Measurements from ENCODE around the gene PURB.

The PURB gene

GRCh38 chr7:44917465-44917864 is 32.1 kb upstream of the PURB start:
- Histone ChIP-seq H2BK12ac (ENCODE audit: low read length in 2 of 2) (no peak overlapping the region), H3K4me1 (ENCODE audit: control insufficient read depth, insufficient read depth, low read depth, low read length) (no peaks in the 10 kb centered on the region), H3K4me2 (ENCODE audit: low read length, poor library complexity, severe bottlenecking) (no peak overlapping the region), H3K9ac (ENCODE audit: low read length) (no peak overlapping the region), H3K27me3 (ENCODE audit: control insufficient read depth in 1 of 2, insufficient read depth in 1 of 2, low read length in 2 of 2) (no peaks in the 10 kb centered on the region), H2BK15ac (ENCODE audit: low read depth, poor library complexity, severe bottlenecking) (no peak overlapping the region), H3K23ac (ENCODE audit: low read length in 2 of 2) (no peak overlapping the region), H3K27ac (ENCODE audit: low read length, poor library complexity, severe bottlenecking) (no peak overlapping the region), H2BK120ac (ENCODE audit: low read depth, low read length) (no peak overlapping the region), H2AK5ac (ENCODE audit: low read length, severe bottlenecking) (no peak overlapping the region), H3K9me3 (ENCODE audit: control insufficient read depth, low read length) (no peaks in the 10 kb centered on the region), H4K91ac (ENCODE audit: low read length) (no peak overlapping the region), H3K14ac (ENCODE audit: low read length in 2 of 2) (no peak overlapping the region), H2BK5ac (ENCODE audit: low read depth, low read length, poor library complexity, severe bottlenecking) (no peak overlapping the region), H3K79me1 (replicated peaks; ENCODE audit: low read length, poor library complexity, severe bottlenecking) (no peaks in the 10 kb centered on the region), H4K8ac (ENCODE audit: low read length) (no peak overlapping the region), H2AFZ (ENCODE audit: low read depth, low read length) (no peak overlapping the region), H3K4ac (ENCODE audit: low read depth in 1 of 2, low read length in 2 of 2) (no peak overlapping the region), H3K36me3 (ENCODE audit: control insufficient read depth in 1 of 2, insufficient read depth in 2 of 2, low read depth in 1 of 2, low read length in 2 of 2) (no peaks in the 10 kb centered on the region), H3K18ac (ENCODE audit: low read depth in 1 of 2, low read length in 2 of 2) (no peak overlapping the region), H3K4me3 (ENCODE audit: insufficient read depth in 1 of 2, low read depth in 1 of 2, low read length in 2 of 2) (no peak overlapping the region)
- 90% methylated on average over 2 of the region's 2 CpGs for WGBS
- DNase-seq, result no peak

GRCh38 chr7:44914992-44915607 is 29.8 kb upstream of the PURB start:
- 85% methylated on average over 9 of the region's 10 CpGs for WGBS
- Histone ChIP-seq H3K4me1 (ENCODE audit: control insufficient read depth, insufficient read depth, low read depth, low read length) (no peaks in the 10 kb centered on the region), H3K9me3 (ENCODE audit: control insufficient read depth, low read length) (no peaks in the 10 kb centered on the region), H4K8ac (ENCODE audit: low read length) (no peak overlapping the region), H2BK15ac (ENCODE audit: low read depth, poor library complexity, severe bottlenecking) (no peak overlapping the region), H3K18ac (ENCODE audit: low read depth in 1 of 2, low read length in 2 of 2) (no peak overlapping the region), H3K14ac (ENCODE audit: low read length in 2 of 2) (no peak overlapping the region), H3K4ac (ENCODE audit: low read depth in 1 of 2, low read length in 2 of 2) (no peak overlapping the region), H3K4me3 (ENCODE audit: insufficient read depth in 1 of 2, low read depth in 1 of 2, low read length in 2 of 2) (no peak overlapping the region), H3K36me3 (ENCODE audit: control insufficient read depth in 1 of 2, insufficient read depth in 2 of 2, low read depth in 1 of 2, low read length in 2 of 2) (no peaks in the 10 kb centered on the region), H2AK5ac (ENCODE audit: low read length, severe bottlenecking) (no peak overlapping the region), H2BK5ac (ENCODE audit: low read depth, low read length, poor library complexity, severe bottlenecking) (no peak overlapping the region), H3K79me1 (replicated peaks; ENCODE audit: low read length, poor library complexity, severe bottlenecking) (no peaks in the 10 kb centered on the region), H4K91ac (ENCODE audit: low read length) (no peak overlapping the region), H3K27me3 (ENCODE audit: control insufficient read depth in 1 of 2, insufficient read depth in 1 of 2, low read length in 2 of 2) (no peaks in the 10 kb centered on the region), H3K9ac (ENCODE audit: low read length) (no peak overlapping the region), H3K27ac (ENCODE audit: low read length, poor library complexity, severe bottlenecking) (no peak overlapping the region), H3K23ac (ENCODE audit: low read length in 2 of 2) (no peak overlapping the region), H2BK12ac (ENCODE audit: low read length in 2 of 2) (no peak overlapping the region), H3K4me2 (ENCODE audit: low read length, poor library complexity, severe bottlenecking) (no peak overlapping the region), H2AFZ (ENCODE audit: low read depth, low read length) (no peak overlapping the region), H2BK120ac (ENCODE audit: low read depth, low read length) (no peak overlapping the region)
- peak; percentile 26 for DNase-seq

- no peaks in the 10 kb centered on the region for H3K36me3 ChIP-seq (ENCODE audit: control insufficient read depth in 1 of 2, insufficient read depth in 2 of 2, low read depth in 1 of 2, low read length in 2 of 2)
- H3K4ac ChIP-seq (ENCODE audit: low read depth in 1 of 2, low read length in 2 of 2), result no peak overlapping the region
- no peak overlapping the region for H3K4me2 ChIP-seq (ENCODE audit: low read length, poor library complexity, severe bottlenecking)
- no peak overlapping the region for H3K4me3 ChIP-seq (ENCODE audit: insufficient read depth in 1 of 2, low read depth in 1 of 2, low read length in 2 of 2)
- no peaks in the 10 kb centered on the region for H3K79me1 ChIP-seq (replicated peaks; ENCODE audit: low read length, poor library complexity, severe bottlenecking)
- H2AFZ ChIP-seq (ENCODE audit: low read depth, low read length), result no peak overlapping the region
- no peak for DNase-seq
- no peak overlapping the region for H3K23ac ChIP-seq (ENCODE audit: low read length in 2 of 2)
- no peak overlapping the region for H2AK5ac ChIP-seq (ENCODE audit: low read length, severe bottlenecking)
- H3K9me3 ChIP-seq (ENCODE audit: control insufficient read depth, low read length), result no peaks in the 10 kb centered on the region
- no peak overlapping the region for H3K18ac ChIP-seq (ENCODE audit: low read depth in 1 of 2, low read length in 2 of 2)
- no peak overlapping the region for H2BK15ac ChIP-seq (ENCODE audit: low read depth, poor library complexity, severe bottlenecking)
- H3K14ac ChIP-seq (ENCODE audit: low read length in 2 of 2), result no peak overlapping the region
- H3K4me1 ChIP-seq (ENCODE audit: control insufficient read depth, insufficient read depth, low read depth, low read length), result no peaks in the 10 kb centered on the region
- no peak overlapping the region for H3K27ac ChIP-seq (ENCODE audit: low read length, poor library complexity, severe bottlenecking)
- H3K9ac ChIP-seq (ENCODE audit: low read length), result no peak overlapping the region
- no peak overlapping the region for H4K91ac ChIP-seq (ENCODE audit: low read length)
- 60% methylated on average over 5 of the region's 7 CpGs for WGBS
- H2BK12ac ChIP-seq (ENCODE audit: low read length in 2 of 2), result no peak overlapping the region
- H2BK5ac ChIP-seq (ENCODE audit: low read depth, low read length, poor library complexity, severe bottlenecking), result no peak overlapping the region
- no peak overlapping the region for H4K8ac ChIP-seq (ENCODE audit: low read length)
- H2BK120ac ChIP-seq (ENCODE audit: low read depth, low read length), result no peak overlapping the region
- H3K27me3 ChIP-seq (ENCODE audit: control insufficient read depth in 1 of 2, insufficient read depth in 1 of 2, low read length in 2 of 2), result no peaks in the 10 kb centered on the region
Measured at GRCh38 chr7:44912775-44913347, 27.5 kb upstream of the PURB start.

GRCh38 chr7:44911911-44912310 is 26.6 kb upstream of the PURB start:
- Histone ChIP-seq H4K91ac (ENCODE audit: low read length) (no peak overlapping the region), H3K18ac (ENCODE audit: low read depth in 1 of 2, low read length in 2 of 2) (no peak overlapping the region), H2AK5ac (ENCODE audit: low read length, severe bottlenecking) (no peak overlapping the region), H3K9ac (ENCODE audit: low read length) (no peak overlapping the region), H3K4me3 (ENCODE audit: insufficient read depth in 1 of 2, low read depth in 1 of 2, low read length in 2 of 2) (no peak overlapping the region), H3K36me3 (ENCODE audit: control insufficient read depth in 1 of 2, insufficient read depth in 2 of 2, low read depth in 1 of 2, low read length in 2 of 2) (no peaks in the 10 kb centered on the region), H3K4me1 (ENCODE audit: control insufficient read depth, insufficient read depth, low read depth, low read length) (no peaks in the 10 kb centered on the region), H2BK15ac (ENCODE audit: low read depth, poor library complexity, severe bottlenecking) (no peak overlapping the region), H2BK120ac (ENCODE audit: low read depth, low read length) (no peak overlapping the region), H2AFZ (ENCODE audit: low read depth, low read length) (no peak overlapping the region), H3K27me3 (ENCODE audit: control insufficient read depth in 1 of 2, insufficient read depth in 1 of 2, low read length in 2 of 2) (no peaks in the 10 kb centered on the region), H3K79me1 (replicated peaks; ENCODE audit: low read length, poor library complexity, severe bottlenecking) (no peaks in the 10 kb centered on the region), H3K14ac (ENCODE audit: low read length in 2 of 2) (no peak overlapping the region), H3K23ac (ENCODE audit: low read length in 2 of 2) (no peak overlapping the region), H2BK5ac (ENCODE audit: low read depth, low read length, poor library complexity, severe bottlenecking) (no peak overlapping the region), H3K4me2 (ENCODE audit: low read length, poor library complexity, severe bottlenecking) (no peak overlapping the region), H3K27ac (ENCODE audit: low read length, poor library complexity, severe bottlenecking) (no peak overlapping the region), H4K8ac (ENCODE audit: low read length) (no peak overlapping the region), H3K4ac (ENCODE audit: low read depth in 1 of 2, low read length in 2 of 2) (no peak overlapping the region), H2BK12ac (ENCODE audit: low read length in 2 of 2) (no peak overlapping the region), H3K9me3 (ENCODE audit: control insufficient read depth, low read length) (no peaks in the 10 kb centered on the region)
- DNase-seq, result no peak
- 92% methylated on average over 8 of the region's 8 CpGs for WGBS

Measured in mesenchymal stem cell (in vitro differentiated cells and primary cell).